Vagina (tissue), 2 donors: ENCODE data around the gene PPARGC1A. TPM values are rescaled to one million over a fixed set of nuclear protein-coding genes. Genes with fewer than 3 reads are reported as not detected.

ENCODE experiments used
- DNase-seq, 2 donors: peaks; one replicate each; pipeline ENCODE4 v3.0.0-alpha.2; 2017; ENCODE audit errors: extremely low spot score in 2 of 2
- H3K27ac ChIP-seq: fragments of 200-600 bp; sonication (generic); one replicate; pipeline ENCODE4 v1.5.1; 2019
- H3K27me3 ChIP-seq: fragments of 200-600 bp; sonication (generic); one replicate; pipeline ENCODE4 v1.5.1; 2019
- H3K36me3 ChIP-seq, 2 donors: fragments of 200-600 bp; sonication (generic); one replicate each; pipeline ENCODE4 v1.5.1; 2017 to 2019
- H3K4me1 ChIP-seq: fragments of 200-600 bp; sonication (generic); one replicate; pipeline ENCODE4 v1.5.1; 2019
- H3K4me3 ChIP-seq, 2 donors: fragments of 200-600 bp; sonication (generic); 1 replicate in 1 of 2; 2 replicates in 1 of 2; pipeline ENCODE4 v1.5.1; 2016 to 2019
- H3K9me3 ChIP-seq: fragments of 200-600 bp; sonication (generic); one replicate; pipeline ENCODE4 v1.5.1; 2019
- POLR2A ChIP-seq, 2 donors: fragments of 450-650 bp; IDR thresholded peaks; one replicate each; pipeline ENCODE4 v1.6.1; 2017; ENCODE audit warnings: antibody characterized with exemption in 2 of 2, mild to moderate bottlenecking in 2 of 2, moderate library complexity in 2 of 2
- POLR2AphosphoS5 ChIP-seq, 2 donors: sonication (generic); formaldehyde crosslinking; IDR thresholded peaks; one replicate each; pipeline ENCODE4 v1.9.0; 2017; ENCODE audit warnings: antibody characterized with exemption in 2 of 2, mild to moderate bottlenecking in 2 of 2, low read depth in 1 of 2; ENCODE audit not compliant: insufficient read depth in 1 of 2
- intact Hi-C: fragments of 100-400 bp; cut with DNase I; formaldehyde crosslinking; loops from one replicate; pipeline ENCODE4 v1.15.1; 2023
- total RNA-seq: library from RNA; depleted of rRNA; stranded (reverse); fragments of >200 nt; gene quantifications from one replicate; pipeline ENCODE4 v1.2.3, GENCODE V29; 2016
- TF ChIP-seq, protein P1 (sequence below), 3 experiments: fragments of 450-650 bp in 2 of 3; fragments of 200-600 bp in 1 of 3; sonication (generic) in 1 of 3; IDR thresholded peaks; one replicate each; pipeline ENCODE4 v1.5.1; 2017 to 2019; ENCODE audit warnings: antibody characterized with exemption in 3 of 3, mild to moderate bottlenecking in 2 of 3, moderate library complexity in 2 of 3

PPARGC1A gene
- total RNA-seq, 1 donor from 2014 or later = 1.2 TPM

DNA sequence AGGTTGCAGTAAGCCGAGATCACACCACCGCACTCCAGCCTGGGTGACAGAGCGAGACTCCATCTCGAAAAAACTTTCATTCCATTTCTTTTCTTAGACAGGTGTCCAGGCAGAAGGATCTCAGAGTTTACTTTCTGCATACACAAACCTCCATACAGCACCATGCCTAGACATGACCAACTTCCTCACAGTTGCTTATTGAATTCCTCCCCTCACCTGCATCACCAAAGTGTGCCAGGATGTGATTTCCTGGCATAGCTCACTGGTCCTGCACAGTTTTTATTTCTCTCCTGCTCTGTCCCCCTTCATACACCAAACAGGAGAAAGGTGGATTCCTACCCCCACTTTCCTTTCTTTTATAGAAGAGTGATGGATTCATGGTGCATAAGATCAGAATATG is 34.7 kb upstream of the PPARGC1A start:
- intact Hi-C loops = no loop called here
- no peaks in the 10 kb centered on the region for H3K4me1 ChIP-seq
- TF ChIP-seq POLR2A (IDR thresholded peaks at IDR 0.05) = no peak
- TF ChIP-seq, protein P1, sequence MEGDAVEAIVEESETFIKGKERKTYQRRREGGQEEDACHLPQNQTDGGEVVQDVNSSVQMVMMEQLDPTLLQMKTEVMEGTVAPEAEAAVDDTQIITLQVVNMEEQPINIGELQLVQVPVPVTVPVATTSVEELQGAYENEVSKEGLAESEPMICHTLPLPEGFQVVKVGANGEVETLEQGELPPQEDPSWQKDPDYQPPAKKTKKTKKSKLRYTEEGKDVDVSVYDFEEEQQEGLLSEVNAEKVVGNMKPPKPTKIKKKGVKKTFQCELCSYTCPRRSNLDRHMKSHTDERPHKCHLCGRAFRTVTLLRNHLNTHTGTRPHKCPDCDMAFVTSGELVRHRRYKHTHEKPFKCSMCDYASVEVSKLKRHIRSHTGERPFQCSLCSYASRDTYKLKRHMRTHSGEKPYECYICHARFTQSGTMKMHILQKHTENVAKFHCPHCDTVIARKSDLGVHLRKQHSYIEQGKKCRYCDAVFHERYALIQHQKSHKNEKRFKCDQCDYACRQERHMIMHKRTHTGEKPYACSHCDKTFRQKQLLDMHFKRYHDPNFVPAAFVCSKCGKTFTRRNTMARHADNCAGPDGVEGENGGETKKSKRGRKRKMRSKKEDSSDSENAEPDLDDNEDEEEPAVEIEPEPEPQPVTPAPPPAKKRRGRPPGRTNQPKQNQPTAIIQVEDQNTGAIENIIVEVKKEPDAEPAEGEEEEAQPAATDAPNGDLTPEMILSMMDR (IDR thresholded peaks at IDR 0.05) = no peak
- no peak for TF ChIP-seq POLR2AphosphoS5 (IDR thresholded peaks at IDR 0.05; ENCODE audit: insufficient read depth in 1 of 2, low read depth in 1 of 2)
- H3K4me3 ChIP-seq = no peak overlapping the region
- no peak for DNase-seq
- H3K27ac ChIP-seq = no peak overlapping the region
- no peaks in the 10 kb centered on the region for H3K36me3 ChIP-seq
- H3K9me3 ChIP-seq = no peaks in the 10 kb centered on the region
- H3K27me3 ChIP-seq = no peaks in the 10 kb centered on the region

DNA sequence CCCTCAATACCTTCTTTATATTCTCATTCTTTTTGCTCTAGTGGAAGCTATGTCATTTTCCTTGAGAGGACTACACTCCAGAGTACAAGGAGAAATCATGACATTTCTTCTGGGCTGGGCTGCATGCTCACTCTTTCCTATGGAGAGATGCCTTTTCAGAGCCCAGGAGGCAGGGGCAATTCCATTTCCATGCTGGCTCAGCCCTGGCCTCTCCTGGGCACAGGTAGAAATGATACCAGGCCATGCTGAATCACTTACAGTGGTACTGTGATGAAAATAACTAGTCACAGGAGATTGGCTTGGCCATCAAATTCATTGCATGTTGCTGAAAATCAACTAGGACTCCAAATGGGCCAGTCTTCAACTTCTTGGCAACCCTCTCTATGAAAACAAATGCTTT is 34.0 kb upstream of the PPARGC1A start:
- intact Hi-C loops = no loop called here
- no peak for DNase-seq
- H3K4me3 ChIP-seq = no peak overlapping the region

DNA sequence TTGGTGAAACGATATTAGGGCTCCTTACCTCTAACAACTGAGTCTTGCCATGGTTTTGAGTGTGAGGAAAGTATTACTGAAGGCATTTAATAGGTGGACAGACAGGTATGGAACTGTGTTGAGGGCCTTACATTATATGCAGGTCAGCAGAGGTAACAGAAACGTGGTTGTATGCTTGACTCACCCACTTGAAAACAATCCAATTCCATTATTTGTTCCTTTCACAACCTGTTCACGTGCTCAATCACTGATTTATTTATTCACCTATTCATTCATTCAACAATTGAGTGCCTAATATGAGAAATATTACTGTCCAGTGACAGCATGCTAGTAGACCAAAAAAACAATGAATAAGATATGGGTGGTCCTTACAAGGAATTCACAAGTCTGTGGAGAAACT is 33.3 kb upstream of the PPARGC1A start:
- Histone ChIP-seq H3K27me3 (no peaks in the 10 kb centered on the region), H3K9me3 (no peaks in the 10 kb centered on the region), H3K4me3 (no peak overlapping the region), H3K4me1 (no peaks in the 10 kb centered on the region), H3K36me3 (no peaks in the 10 kb centered on the region), H3K27ac (no peak overlapping the region)
- no peak for TF ChIP-seq POLR2AphosphoS5 (IDR thresholded peaks at IDR 0.05; ENCODE audit: insufficient read depth in 1 of 2, low read depth in 1 of 2)
- no peak for TF ChIP-seq POLR2A (IDR thresholded peaks at IDR 0.05)
- TF ChIP-seq, protein P1 (IDR thresholded peaks at IDR 0.05) = no peak
- no peak for DNase-seq
- intact Hi-C loops = no loop called here

More for the DNA sequence above, 34.0 kb upstream of the PPARGC1A start:
- TF ChIP-seq POLR2AphosphoS5 (IDR thresholded peaks at IDR 0.05; ENCODE audit: insufficient read depth in 1 of 2, low read depth in 1 of 2) (no peak), POLR2A (IDR thresholded peaks at IDR 0.05) (no peak)
- TF ChIP-seq, protein P1 (IDR thresholded peaks at IDR 0.05) = no peak
- no peaks in the 10 kb centered on the region for H3K9me3 ChIP-seq
- no peak overlapping the region for H3K27ac ChIP-seq
- no peaks in the 10 kb centered on the region for H3K36me3 ChIP-seq
- no peaks in the 10 kb centered on the region for H3K4me1 ChIP-seq
- H3K27me3 ChIP-seq = no peaks in the 10 kb centered on the region

DNA sequence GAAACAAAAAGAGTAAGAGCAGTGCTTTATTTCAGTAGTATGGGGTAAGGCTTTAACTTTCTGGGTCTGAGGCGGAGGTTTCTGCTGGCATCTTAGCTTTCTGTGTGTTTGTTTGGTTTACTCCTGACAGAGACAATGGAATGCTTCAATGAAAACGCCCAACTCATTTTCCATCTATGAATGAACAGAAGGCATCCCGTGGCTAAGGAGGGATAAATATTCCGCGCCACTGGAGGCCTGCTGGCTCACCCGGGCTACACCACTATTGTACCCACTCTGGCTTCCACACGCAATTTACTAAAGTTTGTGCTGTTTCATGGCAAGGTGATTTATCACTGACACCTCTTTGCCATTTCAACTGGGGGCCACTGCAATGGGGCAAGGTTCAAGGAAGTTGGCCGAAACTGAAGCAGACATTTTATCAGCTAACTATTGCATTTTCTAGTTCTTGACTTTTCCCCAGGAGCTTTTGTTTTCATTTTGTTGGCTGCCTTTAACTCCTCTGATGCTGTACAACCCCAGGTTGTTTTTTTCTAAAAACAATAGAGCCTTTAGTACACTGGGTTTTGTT is 32.8 kb upstream of the PPARGC1A start:
- no peaks in the 10 kb centered on the region for H3K27me3 ChIP-seq
- intact Hi-C loops = no loop called here
- no peaks in the 10 kb centered on the region for H3K4me1 ChIP-seq
- no peak overlapping the region for H3K27ac ChIP-seq
- no peak overlapping the region for H3K4me3 ChIP-seq
- H3K9me3 ChIP-seq = no peaks in the 10 kb centered on the region
- no peaks in the 10 kb centered on the region for H3K36me3 ChIP-seq
- no peak for DNase-seq
- TF ChIP-seq, protein P1 (IDR thresholded peaks at IDR 0.05) = no peak
- no peak for TF ChIP-seq POLR2A (IDR thresholded peaks at IDR 0.05)

DNA sequence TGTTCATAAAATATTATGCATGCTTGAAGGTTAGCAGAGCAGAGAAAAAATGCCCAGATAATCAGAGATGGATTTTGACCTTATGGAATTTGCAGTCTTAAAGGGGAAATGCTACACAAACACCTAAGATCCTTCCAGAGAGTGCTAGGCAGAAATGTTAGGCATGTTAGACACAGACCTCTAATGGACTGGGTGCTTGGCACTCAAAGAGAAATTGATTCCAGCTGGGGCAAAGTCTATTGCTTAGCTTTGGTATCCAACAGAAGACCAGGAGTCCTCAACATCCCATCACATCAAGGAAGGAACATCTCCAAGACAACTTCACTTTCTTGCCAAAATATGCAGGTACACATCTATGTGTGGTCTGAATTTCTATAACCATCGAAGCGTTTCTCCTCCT is 32.2 kb upstream of the PPARGC1A start:
- H3K36me3 ChIP-seq = no peaks in the 10 kb centered on the region
- intact Hi-C loops = no loop called here
- no peak for DNase-seq
- no peaks in the 10 kb centered on the region for H3K4me1 ChIP-seq
- no peak overlapping the region for H3K4me3 ChIP-seq
- H3K27me3 ChIP-seq = no peaks in the 10 kb centered on the region
- TF ChIP-seq POLR2AphosphoS5 (IDR thresholded peaks at IDR 0.05; ENCODE audit: insufficient read depth in 1 of 2, low read depth in 1 of 2) = no peak
- no peaks in the 10 kb centered on the region for H3K9me3 ChIP-seq
- H3K27ac ChIP-seq = no peak overlapping the region
